Neural progenitor cell (in vitro differentiated cells): ENCODE data around the gene CEBPB. TPM values are rescaled to one million over a fixed set of nuclear protein-coding genes. Genes with fewer than 3 reads are reported as not detected.

Experiments
- DNase-seq: peaks from one replicate; pipeline ENCODE4 v3.0.0-alpha.2; 2016; ENCODE audit warnings: low spot score
- H2AFZ ChIP-seq: fragments of 200-600 bp; sonication (generic); replicated peaks from 2 replicates; pipeline ENCODE4 v1.6.1; 2016; ENCODE audit warnings: antibody characterized with exemption
- H3F3A ChIP-seq: fragments of 200-600 bp; sonication (generic); 2 replicates; pipeline ENCODE4 v1.6.1; 2016; ENCODE audit warnings: antibody characterized with exemption, low read depth
- H3K27ac ChIP-seq: fragments of 200-600 bp; sonication (generic); 2 replicates; pipeline ENCODE4 v1.5.1; 2016; ENCODE audit warnings: mild to moderate bottlenecking
- H3K27me3 ChIP-seq: fragments of 200-600 bp; sonication (generic); 2 replicates; pipeline ENCODE4 v1.6.1; 2016; ENCODE audit warnings: mild to moderate bottlenecking, moderate library complexity
- H3K36me3 ChIP-seq: fragments of 200-600 bp; sonication (generic); 2 replicates; pipeline ENCODE4 v1.5.1; 2016
- H3K4me1 ChIP-seq: fragments of 200-600 bp; sonication (generic); 2 replicates; pipeline ENCODE4 v1.6.1; 2016; ENCODE audit warnings: mixed run types
- H3K4me2 ChIP-seq: fragments of 200-600 bp; sonication (generic); 2 replicates; pipeline ENCODE4 v1.6.1; 2016
- H3K4me3 ChIP-seq: fragments of 200-600 bp; sonication (generic); 2 replicates; pipeline ENCODE4 v1.5.1; 2016
- H3K79me2 ChIP-seq: fragments of 200-600 bp; sonication (generic); 2 replicates; pipeline ENCODE4 v1.6.1; 2016; ENCODE audit warnings: low read depth
- H3K9ac ChIP-seq: fragments of 200-600 bp; sonication (generic); 2 replicates; pipeline ENCODE4 v1.6.1; 2016
- H3K9me3 ChIP-seq: fragments of 200-600 bp; sonication (generic); 2 replicates; pipeline ENCODE4 v1.5.1; 2016; ENCODE audit warnings: low read depth
- H4K20me1 ChIP-seq: fragments of 200-600 bp; sonication (generic); 2 replicates; pipeline ENCODE4 v1.6.1; 2016; ENCODE audit warnings: low read depth
- H3K27ac Mint-ChIP-seq: 3 replicates; pipeline ENCODE4 v1.8.0; 2021; ENCODE audit warnings: mixed read lengths
- H3K27me3 Mint-ChIP-seq: 2 replicates; pipeline ENCODE4 v1.8.0; 2022; ENCODE audit warnings: low read depth, mild to moderate bottlenecking, inconsistent platforms, moderate library complexity, mixed read lengths; ENCODE audit not compliant: insufficient read depth
- H3K36me3 Mint-ChIP-seq: 3 replicates; pipeline ENCODE4 v1.8.0; 2021; ENCODE audit warnings: mixed read lengths
- H3K4me1 Mint-ChIP-seq: 3 replicates; pipeline ENCODE4 v1.8.0; 2021; ENCODE audit warnings: mixed read lengths
- H3K4me3 Mint-ChIP-seq: 3 replicates; pipeline ENCODE4 v1.8.0; 2021; ENCODE audit warnings: mild to moderate bottlenecking, moderate library complexity, mixed read lengths
- H3K9me3 Mint-ChIP-seq: 3 replicates; pipeline ENCODE4 v1.8.0; 2020; ENCODE audit warnings: mixed read lengths
- EZH2 ChIP-seq: fragments of 200-600 bp; sonication (generic); IDR thresholded peaks from 2 replicates; pipeline ENCODE4 v1.6.1; 2017; ENCODE audit warnings: antibody characterized with exemption, mild to moderate bottlenecking, moderate library complexity
- EZH2phosphoT487 ChIP-seq: fragments of 200-600 bp; sonication (generic); IDR thresholded peaks from 2 replicates; pipeline ENCODE4 v1.6.1; 2017; ENCODE audit warnings: antibody characterized with exemption
- total RNA-seq: library from RNA; depleted of rRNA; stranded (reverse); fragments of >200 nt; gene quantifications from 2 replicates; pipeline ENCODE4 v1.2.3, GENCODE V29; 2015; ENCODE audit warnings: low replicate concordance
- TF ChIP-seq, protein P1 (sequence below): fragments of 200-600 bp; sonication (generic); IDR thresholded peaks from 2 replicates; pipeline ENCODE4 v1.5.1; 2017; ENCODE audit warnings: antibody characterized with exemption, mild to moderate bottlenecking

The CEBPB gene
- total RNA-seq, 1 donor from 2014 or later = 1.8 TPM

DNA sequence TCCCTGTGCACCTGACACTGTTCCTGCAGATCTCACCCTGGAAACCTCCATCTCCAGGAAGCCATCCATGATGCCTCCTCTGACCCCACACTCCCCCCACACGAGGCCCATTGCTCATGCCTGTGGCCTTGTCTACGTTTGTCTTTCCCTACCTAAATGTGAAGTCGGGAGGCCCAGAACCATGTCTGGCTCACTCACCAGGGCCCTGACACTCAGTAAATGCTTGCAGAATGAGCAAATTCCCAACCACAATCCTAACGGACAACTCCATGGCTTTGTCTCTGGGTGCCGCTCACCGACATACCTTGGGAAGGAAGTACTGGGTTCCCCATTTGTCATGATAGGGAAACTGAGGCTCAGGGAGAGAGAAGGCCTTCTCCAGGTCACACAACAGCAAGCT, 44.4 kb upstream of the CEBPB start:
- TF ChIP-seq EZH2phosphoT487 (no peak), EZH2 (no peak)
- TF ChIP-seq, protein P1, sequence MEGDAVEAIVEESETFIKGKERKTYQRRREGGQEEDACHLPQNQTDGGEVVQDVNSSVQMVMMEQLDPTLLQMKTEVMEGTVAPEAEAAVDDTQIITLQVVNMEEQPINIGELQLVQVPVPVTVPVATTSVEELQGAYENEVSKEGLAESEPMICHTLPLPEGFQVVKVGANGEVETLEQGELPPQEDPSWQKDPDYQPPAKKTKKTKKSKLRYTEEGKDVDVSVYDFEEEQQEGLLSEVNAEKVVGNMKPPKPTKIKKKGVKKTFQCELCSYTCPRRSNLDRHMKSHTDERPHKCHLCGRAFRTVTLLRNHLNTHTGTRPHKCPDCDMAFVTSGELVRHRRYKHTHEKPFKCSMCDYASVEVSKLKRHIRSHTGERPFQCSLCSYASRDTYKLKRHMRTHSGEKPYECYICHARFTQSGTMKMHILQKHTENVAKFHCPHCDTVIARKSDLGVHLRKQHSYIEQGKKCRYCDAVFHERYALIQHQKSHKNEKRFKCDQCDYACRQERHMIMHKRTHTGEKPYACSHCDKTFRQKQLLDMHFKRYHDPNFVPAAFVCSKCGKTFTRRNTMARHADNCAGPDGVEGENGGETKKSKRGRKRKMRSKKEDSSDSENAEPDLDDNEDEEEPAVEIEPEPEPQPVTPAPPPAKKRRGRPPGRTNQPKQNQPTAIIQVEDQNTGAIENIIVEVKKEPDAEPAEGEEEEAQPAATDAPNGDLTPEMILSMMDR = no peak
- no peaks in the 10 kb centered on the region for H3K36me3 ChIP-seq
- peaks cover 40% of the 10 kb centered on the region for H3K79me2 ChIP-seq
- H3F3A ChIP-seq = no peaks in the 10 kb centered on the region
- peak overlapping the region; percentile 5 for H3K27ac Mint-ChIP-seq
- no peak overlapping the region for H3K4me3 Mint-ChIP-seq
- no peak overlapping the region for H3K9ac ChIP-seq
- no peak overlapping the region for H3K4me3 ChIP-seq
- H3K4me1 Mint-ChIP-seq = peaks cover 26% of the 10 kb centered on the region
- peaks cover 41% of the 10 kb centered on the region for H4K20me1 ChIP-seq
- peaks cover 23% of the 10 kb centered on the region for H3K36me3 Mint-ChIP-seq
- H3K27ac ChIP-seq = no peak overlapping the region
- no peaks in the 10 kb centered on the region for H3K27me3 ChIP-seq
- no peak overlapping the region for H2AFZ ChIP-seq
- H3K4me2 ChIP-seq = no peak overlapping the region
- peaks cover 11% of the 10 kb centered on the region for H3K4me1 ChIP-seq
- peaks cover 7% of the 10 kb centered on the region for H3K27me3 Mint-ChIP-seq
- no peaks in the 10 kb centered on the region for H3K9me3 ChIP-seq
- no peak for DNase-seq
- H3K9me3 Mint-ChIP-seq = no peaks in the 10 kb centered on the region

DNA sequence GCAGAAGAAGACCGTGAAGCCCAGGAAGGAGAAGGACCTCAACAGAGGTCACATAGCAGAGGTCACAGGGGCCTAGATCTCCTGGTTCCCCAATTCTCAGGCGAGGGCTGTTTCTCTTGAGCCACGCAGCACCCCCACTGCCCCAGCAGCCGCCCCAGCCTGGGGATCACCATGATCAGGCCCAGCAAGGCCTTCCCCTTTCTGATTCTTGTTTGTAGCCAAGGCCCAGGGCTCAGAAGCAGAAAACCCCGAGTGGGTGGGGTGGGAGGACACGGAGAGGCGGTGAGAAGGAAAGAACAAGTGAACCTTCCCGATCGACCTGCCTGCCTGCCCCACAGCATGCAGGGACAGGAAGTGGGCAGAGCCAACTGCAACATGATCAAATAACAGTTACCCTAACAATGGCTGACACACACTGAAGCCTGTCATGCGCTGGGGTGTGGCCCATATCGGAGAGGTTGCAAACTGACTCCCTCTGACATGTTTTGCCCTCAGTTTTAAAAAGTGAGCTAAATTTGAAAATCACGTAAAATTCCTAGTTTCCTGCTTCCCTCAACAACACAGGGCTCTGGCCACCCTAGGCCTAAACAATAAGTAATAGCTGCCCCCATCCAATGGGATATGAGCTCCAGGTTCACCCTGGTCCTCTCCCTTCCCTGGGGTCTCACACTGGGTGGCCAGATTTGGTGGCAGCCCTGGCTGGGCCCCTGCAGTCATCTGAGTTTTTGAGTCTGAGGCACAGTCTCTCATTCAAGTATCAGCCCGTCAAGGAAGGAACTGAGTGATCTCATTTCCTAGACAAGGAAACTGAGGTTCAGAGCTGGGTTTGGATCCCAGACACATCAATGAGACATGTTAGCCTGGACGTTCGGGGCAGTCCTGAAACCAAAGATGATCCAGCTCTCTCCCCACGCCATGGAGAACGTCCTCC, 43.6 kb upstream of the CEBPB start:
- H3K27me3 Mint-ChIP-seq = peaks cover 8% of the 10 kb centered on the region

DNA sequence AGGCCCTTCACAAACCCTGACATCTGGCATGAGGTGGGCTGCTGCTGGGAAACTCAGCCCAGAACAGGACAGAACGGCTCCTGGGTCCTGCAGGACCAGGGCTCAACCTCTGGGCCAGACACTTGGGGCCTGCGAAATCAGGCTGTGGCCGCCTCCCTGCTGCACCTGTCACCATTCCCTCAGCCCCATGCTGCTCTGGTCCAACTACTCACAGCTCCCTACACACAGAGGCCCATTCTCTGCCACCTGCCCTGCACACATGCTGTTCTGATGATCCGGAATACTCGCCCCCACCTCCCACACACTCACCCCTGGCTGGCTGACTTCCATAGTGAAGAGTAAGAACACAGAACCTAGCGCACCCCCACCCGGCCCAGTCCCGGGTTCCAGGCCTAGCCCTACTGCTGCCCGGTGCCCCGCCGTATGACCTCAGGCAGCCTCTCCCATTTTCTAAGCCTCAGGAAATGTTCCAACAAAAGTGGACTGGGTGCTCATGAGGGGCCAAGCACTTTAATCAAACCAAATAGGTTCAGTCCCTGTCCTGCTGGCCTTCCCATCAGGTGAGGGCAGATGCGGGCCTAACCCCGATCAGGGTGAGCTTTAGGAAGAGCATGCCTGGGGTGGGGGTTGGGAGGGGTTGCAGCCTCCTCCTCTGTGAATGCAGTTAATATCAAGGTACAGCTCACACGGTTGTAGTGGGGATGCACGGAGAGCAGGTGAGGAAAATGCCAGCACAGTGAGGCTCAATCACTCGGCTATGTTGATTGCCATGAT, 41.0 kb upstream of the CEBPB start:
- peaks cover 12% of the 10 kb centered on the region for H3K36me3 Mint-ChIP-seq
- no peak for DNase-seq
- Histone ChIP-seq H3K27ac (no peak overlapping the region), H2AFZ (no peak overlapping the region), H4K20me1 (peaks cover 33% of the 10 kb centered on the region), H3K9me3 (no peaks in the 10 kb centered on the region), H3K9ac (no peak overlapping the region), H3K4me2 (no peak overlapping the region), H3K27me3 (no peaks in the 10 kb centered on the region), H3K4me1 (peaks cover 21% of the 10 kb centered on the region), H3F3A (peaks cover 7% of the 10 kb centered on the region), H3K36me3 (no peaks in the 10 kb centered on the region), H3K4me3 (no peak overlapping the region), H3K79me2 (peaks cover 56% of the 10 kb centered on the region)
- H3K27me3 Mint-ChIP-seq = peaks cover 8% of the 10 kb centered on the region
- no peak overlapping the region for H3K4me3 Mint-ChIP-seq
- H3K9me3 Mint-ChIP-seq = no peaks in the 10 kb centered on the region
- no peak overlapping the region for H3K27ac Mint-ChIP-seq
- TF ChIP-seq EZH2 (no peak), EZH2phosphoT487 (no peak)
- TF ChIP-seq, protein P1 = no peak
- peaks cover 47% of the 10 kb centered on the region for H3K4me1 Mint-ChIP-seq

More for the DNA sequence above, 43.6 kb upstream of the CEBPB start:
- H3K4me1 ChIP-seq = peaks cover 13% of the 10 kb centered on the region
- H3K9ac ChIP-seq = no peak overlapping the region
- H3K4me1 Mint-ChIP-seq = peaks cover 31% of the 10 kb centered on the region
- no peaks in the 10 kb centered on the region for H3F3A ChIP-seq
- no peaks in the 10 kb centered on the region for H3K9me3 Mint-ChIP-seq
- H3K4me3 ChIP-seq = no peak overlapping the region
- peaks cover 36% of the 10 kb centered on the region for H4K20me1 ChIP-seq
- no peaks in the 10 kb centered on the region for H3K36me3 ChIP-seq
- H3K79me2 ChIP-seq = peaks cover 46% of the 10 kb centered on the region
- H3K4me3 Mint-ChIP-seq = no peak overlapping the region
- H3K27ac Mint-ChIP-seq = peak overlapping the region; percentile 90
- DNase-seq = peak; percentile 46
- no peak overlapping the region for H3K27ac ChIP-seq
- no peaks in the 10 kb centered on the region for H3K27me3 ChIP-seq
- no peaks in the 10 kb centered on the region for H3K9me3 ChIP-seq
- TF ChIP-seq EZH2phosphoT487 = no peak
- TF ChIP-seq, protein P1 = no peak
- peaks cover 21% of the 10 kb centered on the region for H3K36me3 Mint-ChIP-seq
- H3K4me2 ChIP-seq = peak overlapping the region; percentile 50
- H2AFZ ChIP-seq = no peak overlapping the region
